ENCODE data around the gene CALR3.

The CALR3 gene

GRCh38 chr19:16529466-16530144, 33.6 kb upstream of the CALR3 start:
- H3K27ac ChIP-seq: no peak overlapping the region
- TF ChIP-seq ZFX (IDR thresholded peaks at IDR 0.05; ENCODE audit: borderline replicate concordance) (no peak), CTCF (IDR thresholded peaks at IDR 0.05) (no peak)

GRCh38 chr19:16527971-16528521, 32.1 kb upstream of the CALR3 start:
- H3K27ac ChIP-seq: no peak overlapping the region
- peak; percentile 69 for TF ChIP-seq CTCF (IDR thresholded peaks at IDR 0.05)
- no peak for TF ChIP-seq ZFX (IDR thresholded peaks at IDR 0.05; ENCODE audit: borderline replicate concordance)

GRCh38 chr19:16527334-16527935, 31.5 kb upstream of the CALR3 start:
- no peak overlapping the region for H3K27ac ChIP-seq
- TF ChIP-seq ZFX (IDR thresholded peaks at IDR 0.05; ENCODE audit: borderline replicate concordance): no peak
- TF ChIP-seq CTCF (IDR thresholded peaks at IDR 0.05): no peak

- no peak overlapping the region for H3K27ac ChIP-seq
- TF ChIP-seq CTCF (IDR thresholded peaks at IDR 0.05) (no peak), ZFX (IDR thresholded peaks at IDR 0.05; ENCODE audit: borderline replicate concordance) (no peak)
These were observed 29.9 kb upstream of the CALR3 start for GRCh38 chr19:16525751-16526481.

GRCh38 chr19:16524991-16525734, 29.2 kb upstream of the CALR3 start:
- H3K27ac ChIP-seq: no peak overlapping the region
- no peak for TF ChIP-seq CTCF (IDR thresholded peaks at IDR 0.05)
- no peak for TF ChIP-seq ZFX (IDR thresholded peaks at IDR 0.05; ENCODE audit: borderline replicate concordance)

GRCh38 chr19:16522559-16523377, 26.8 kb upstream of the CALR3 start:
- H3K27ac ChIP-seq: no peak overlapping the region
- no peak for TF ChIP-seq CTCF (IDR thresholded peaks at IDR 0.05)
- TF ChIP-seq ZFX (IDR thresholded peaks at IDR 0.05; ENCODE audit: borderline replicate concordance): no peak

Data from 22Rv1 (cell line).